Stomach (tissue), 4 donors: ENCODE data around the gene SMAGP.

Experiments
- POLR2AphosphoS5 ChIP-seq, 3 donors: sonication (generic); formaldehyde crosslinking; IDR thresholded peaks; one replicate each; pipeline ENCODE4 v1.6.1; 2016; ENCODE audit warnings: antibody characterized with exemption in 3 of 3
- TF ChIP-seq, protein P1 (sequence below), 7 experiments: fragments of 450-650 bp in 4 of 7; fragments of 200-600 bp in 3 of 7; sonication (generic) in 3 of 7; IDR thresholded peaks; one replicate each; pipeline ENCODE4 v1.5.1; 2016 to 2019; ENCODE audit warnings: antibody characterized with exemption in 7 of 7, control low read depth in 2 of 7, mild to moderate bottlenecking in 1 of 7

DNA sequence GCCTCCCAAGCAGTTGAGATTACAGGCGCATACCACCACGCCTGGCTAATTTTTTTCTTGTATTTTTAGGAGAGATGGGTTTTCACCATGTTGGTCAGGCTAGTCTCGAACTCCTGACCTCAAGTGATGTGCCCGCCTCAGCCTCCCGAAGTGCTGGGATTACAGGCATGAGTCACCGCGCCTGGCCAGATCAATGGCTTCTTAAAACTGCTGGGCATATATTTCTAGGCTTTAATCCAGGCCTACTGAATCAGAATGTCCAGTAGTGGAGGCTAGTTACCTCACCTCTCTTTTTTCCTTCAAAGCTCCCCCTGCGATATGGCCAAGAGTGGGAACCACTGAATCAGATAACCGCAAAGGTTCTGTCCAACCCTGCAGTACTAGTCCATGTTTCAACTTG is 69.4 kb downstream of the SMAGP start:
- TF ChIP-seq, protein P1, sequence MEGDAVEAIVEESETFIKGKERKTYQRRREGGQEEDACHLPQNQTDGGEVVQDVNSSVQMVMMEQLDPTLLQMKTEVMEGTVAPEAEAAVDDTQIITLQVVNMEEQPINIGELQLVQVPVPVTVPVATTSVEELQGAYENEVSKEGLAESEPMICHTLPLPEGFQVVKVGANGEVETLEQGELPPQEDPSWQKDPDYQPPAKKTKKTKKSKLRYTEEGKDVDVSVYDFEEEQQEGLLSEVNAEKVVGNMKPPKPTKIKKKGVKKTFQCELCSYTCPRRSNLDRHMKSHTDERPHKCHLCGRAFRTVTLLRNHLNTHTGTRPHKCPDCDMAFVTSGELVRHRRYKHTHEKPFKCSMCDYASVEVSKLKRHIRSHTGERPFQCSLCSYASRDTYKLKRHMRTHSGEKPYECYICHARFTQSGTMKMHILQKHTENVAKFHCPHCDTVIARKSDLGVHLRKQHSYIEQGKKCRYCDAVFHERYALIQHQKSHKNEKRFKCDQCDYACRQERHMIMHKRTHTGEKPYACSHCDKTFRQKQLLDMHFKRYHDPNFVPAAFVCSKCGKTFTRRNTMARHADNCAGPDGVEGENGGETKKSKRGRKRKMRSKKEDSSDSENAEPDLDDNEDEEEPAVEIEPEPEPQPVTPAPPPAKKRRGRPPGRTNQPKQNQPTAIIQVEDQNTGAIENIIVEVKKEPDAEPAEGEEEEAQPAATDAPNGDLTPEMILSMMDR (IDR thresholded peaks at IDR 0.05): no peak
- no peak for TF ChIP-seq POLR2AphosphoS5 (IDR thresholded peaks at IDR 0.05)
